Measurements from ENCODE around the gene PCDHGA2. TPM values are rescaled to one million over a fixed set of nuclear protein-coding genes. Genes with fewer than 3 reads are reported as not detected.
A peak's percentile ranks its signal among the peaks of the same experiment; 100 is the strongest.

PCDHGA2 gene
- total RNA-seq, 4 donors from 2014 or later = 3.2 to 5.6 (median 4.4) TPM

DNA sequence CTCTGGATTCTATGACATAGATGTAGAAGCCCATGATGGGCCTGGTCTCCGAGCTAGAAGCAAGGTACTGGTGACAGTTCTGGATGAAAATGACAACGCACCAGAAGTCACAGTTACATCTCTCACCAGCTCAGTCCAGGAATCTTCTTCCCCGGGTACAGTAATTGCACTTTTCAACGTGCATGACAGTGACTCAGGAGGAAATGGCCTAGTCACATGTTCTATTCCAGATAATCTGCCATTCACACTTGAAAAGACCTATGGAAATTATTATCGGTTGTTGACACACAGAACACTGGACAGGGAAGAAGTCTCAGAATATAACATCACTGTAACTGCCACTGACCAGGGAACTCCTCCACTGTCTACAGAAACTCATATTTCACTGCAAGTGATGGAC is 17.6 kb downstream of the PCDHGA2 start:
- WGBS, 2 donors (ENCODE audit: low coverage in 1 of 2) = 66 to 68% methylated on average over 4 to 5 of the region's 5 CpGs
- no peak overlapping the region for H3K4me3 ChIP-seq
- TF ChIP-seq, protein P1, sequence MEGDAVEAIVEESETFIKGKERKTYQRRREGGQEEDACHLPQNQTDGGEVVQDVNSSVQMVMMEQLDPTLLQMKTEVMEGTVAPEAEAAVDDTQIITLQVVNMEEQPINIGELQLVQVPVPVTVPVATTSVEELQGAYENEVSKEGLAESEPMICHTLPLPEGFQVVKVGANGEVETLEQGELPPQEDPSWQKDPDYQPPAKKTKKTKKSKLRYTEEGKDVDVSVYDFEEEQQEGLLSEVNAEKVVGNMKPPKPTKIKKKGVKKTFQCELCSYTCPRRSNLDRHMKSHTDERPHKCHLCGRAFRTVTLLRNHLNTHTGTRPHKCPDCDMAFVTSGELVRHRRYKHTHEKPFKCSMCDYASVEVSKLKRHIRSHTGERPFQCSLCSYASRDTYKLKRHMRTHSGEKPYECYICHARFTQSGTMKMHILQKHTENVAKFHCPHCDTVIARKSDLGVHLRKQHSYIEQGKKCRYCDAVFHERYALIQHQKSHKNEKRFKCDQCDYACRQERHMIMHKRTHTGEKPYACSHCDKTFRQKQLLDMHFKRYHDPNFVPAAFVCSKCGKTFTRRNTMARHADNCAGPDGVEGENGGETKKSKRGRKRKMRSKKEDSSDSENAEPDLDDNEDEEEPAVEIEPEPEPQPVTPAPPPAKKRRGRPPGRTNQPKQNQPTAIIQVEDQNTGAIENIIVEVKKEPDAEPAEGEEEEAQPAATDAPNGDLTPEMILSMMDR (IDR thresholded peaks at IDR 0.05) = no peak
- no peak for TF ChIP-seq POLR2AphosphoS5 (IDR thresholded peaks at IDR 0.05)
- TF ChIP-seq POLR2A (IDR thresholded peaks at IDR 0.05) = no peak
- TF ChIP-seq EP300 (IDR thresholded peaks at IDR 0.05) = no peak
- H3K27me3 ChIP-seq = peaks cover 26% of the 10 kb centered on the region
- no peak overlapping the region for H3K27ac ChIP-seq
- no peaks in the 10 kb centered on the region for H3K4me1 ChIP-seq
- peaks cover 0 to 98% (median under 1%) of the 10 kb centered on the region in 3 donors for H3K9me3 ChIP-seq
- no peak for ATAC-seq
- H3K36me3 ChIP-seq = peaks cover 0 to 26% of the 10 kb centered on the region in 2 donors

DNA sequence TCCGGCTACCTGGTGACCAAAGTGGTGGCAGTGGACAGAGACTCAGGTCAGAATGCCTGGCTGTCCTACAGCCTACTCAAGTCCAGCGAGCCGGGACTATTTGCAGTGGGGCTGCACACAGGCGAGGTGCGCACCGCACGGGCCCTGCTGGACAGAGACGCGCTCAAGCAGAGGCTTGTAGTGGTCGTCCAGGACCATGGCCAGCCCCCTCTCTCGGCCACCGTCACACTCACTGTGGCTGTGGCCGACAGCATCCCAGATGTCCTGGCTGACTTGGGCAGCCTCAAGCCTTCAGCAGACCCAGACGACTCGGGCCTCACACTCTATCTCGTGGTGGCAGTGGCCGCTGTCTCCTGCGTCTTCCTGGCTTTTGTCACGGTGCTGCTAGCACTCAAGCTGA is 18.4 kb downstream of the PCDHGA2 start:
- Histone ChIP-seq H3K27ac (no peak overlapping the region), H3K4me3 (no peak overlapping the region), H3K9me3 (peaks cover 0 to 98% (median 4%) of the 10 kb centered on the region in 3 donors), H3K4me1 (no peaks in the 10 kb centered on the region), H3K36me3 (peaks cover 0 to 26% of the 10 kb centered on the region in 2 donors), H3K27me3 (peaks cover 24% of the 10 kb centered on the region)
- TF ChIP-seq POLR2A (IDR thresholded peaks at IDR 0.05) (no peak), EP300 (IDR thresholded peaks at IDR 0.05) (no peak), POLR2AphosphoS5 (IDR thresholded peaks at IDR 0.05) (no peak)
- TF ChIP-seq, protein P1 (IDR thresholded peaks at IDR 0.05) = no peak
- ATAC-seq = no peak
- no CpG with 5 or more reads among the region's 19 CpGs for WGBS, 2 donors (ENCODE audit: low coverage in 1 of 2)

GRCh38 chr5:141359790-141360426 is 21.3 kb downstream of the PCDHGA2 start, which contains the start of gene PCDHGB2:
TSS of gene PCDHGB2 (plus strand) at chr5:141359994. CDS start at chr5:141360136, 142 bp downstream.
- Histone ChIP-seq H3K4me3 (peak within 1 kb of the TSS; percentile 25 to 34), H3K27me3 (peaks cover 28% of the 10 kb centered on the region), H3K27ac (no peak within 1 kb of the TSS), H3K4me1 (no peaks in the 10 kb centered on the region), H3K36me3 (peaks cover 0 to 30% of the 10 kb centered on the region in 2 donors), H3K9me3 (peaks cover 0 to 100% (median 4%) of the 10 kb centered on the region in 3 donors)
- no peak for ATAC-seq
- TF ChIP-seq EP300 (IDR thresholded peaks at IDR 0.05) = no peak
- TF ChIP-seq, protein P1 (IDR thresholded peaks at IDR 0.05) = peak in 2 of 4 experiments; percentile 15 to 21
- 15 to 18% methylated on average over 12 to 16 of the region's 24 CpGs for WGBS, 2 donors (ENCODE audit: low coverage in 1 of 2)

DNA sequence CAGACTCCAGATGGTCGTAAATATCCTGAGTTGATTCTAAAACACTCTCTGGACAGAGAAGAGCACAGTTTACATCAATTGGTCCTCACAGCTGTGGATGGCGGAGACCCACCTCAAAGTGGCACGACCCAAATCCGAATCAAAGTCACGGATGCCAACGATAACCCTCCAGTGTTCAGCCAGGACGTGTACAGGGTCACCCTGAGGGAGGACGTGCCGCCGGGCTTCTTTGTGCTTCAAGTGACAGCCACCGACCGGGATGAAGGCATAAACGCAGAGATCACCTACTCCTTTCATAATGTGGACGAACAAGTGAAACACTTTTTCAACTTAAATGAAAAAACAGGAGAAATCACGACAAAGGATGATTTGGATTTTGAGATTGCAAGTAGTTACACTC is 22.1 kb downstream of the PCDHGA2 start:
- Histone ChIP-seq H3K27ac (no peak overlapping the region), H3K27me3 (peaks cover 29% of the 10 kb centered on the region), H3K4me1 (no peaks in the 10 kb centered on the region), H3K4me3 (no peak overlapping the region), H3K9me3 (peaks cover 0 to 100% (median 4%) of the 10 kb centered on the region in 3 donors), H3K36me3 (peaks cover 0 to 23% of the 10 kb centered on the region in 2 donors)
- ATAC-seq = no peak
- TF ChIP-seq POLR2A (IDR thresholded peaks at IDR 0.05) = no peak
- TF ChIP-seq, protein P1 (IDR thresholded peaks at IDR 0.05) = no peak
- TF ChIP-seq POLR2AphosphoS5 (IDR thresholded peaks at IDR 0.05) = no peak
- TF ChIP-seq EP300 (IDR thresholded peaks at IDR 0.05) = no peak
- WGBS, 2 donors (ENCODE audit: low coverage in 1 of 2) = 28 to 44% methylated on average over 6 to 12 of the region's 15 CpGs

- ATAC-seq = no peak
- Histone ChIP-seq H3K4me1 (no peaks in the 10 kb centered on the region), H3K27me3 (peaks cover 37% of the 10 kb centered on the region), H3K4me3 (no peak overlapping the region), H3K36me3 (peaks cover 0 to 13% of the 10 kb centered on the region in 2 donors), H3K9me3 (peaks cover 0 to 100% (median 7%) of the 10 kb centered on the region in 3 donors), H3K27ac (no peak overlapping the region)
- TF ChIP-seq POLR2AphosphoS5 (IDR thresholded peaks at IDR 0.05) (no peak), POLR2A (IDR thresholded peaks at IDR 0.05) (no peak), EP300 (IDR thresholded peaks at IDR 0.05) (no peak)
- TF ChIP-seq, protein P1 (IDR thresholded peaks at IDR 0.05) = no peak
Observed at GRCh38 chr5:141362719-141363118, 24.2 kb downstream of the PCDHGA2 start.

All from gastroesophageal sphincter (tissue), 4 donors.